HEK293 (cell line): ENCODE data around the gene NLRC4.

ENCODE experiments used
- CTCF ChIA-PET: fragments of 350-600 bp; formaldehyde crosslinking; extraction: SDS; loops from one replicate; lab custom pipeline; 2021; ENCODE audit warnings: antibody characterized with exemption; lab: Yijun Ruan, JAX
- POLR2A ChIA-PET: fragments of 300-600 bp; formaldehyde crosslinking; extraction: SDS; loops from one replicate; lab custom pipeline; 2020; ENCODE audit warnings: antibody characterized with exemption, inconsistent platforms; lab: Yijun Ruan, JAX
- H3K27ac ChIP-seq: fragments of 200-500 bp; sonication (Bioruptor generic); 2 replicates; pipeline ENCODE4 v1.5.1; 2014; ENCODE audit warnings: low read depth, low read length, control low read depth, inconsistent platforms; ENCODE audit errors: extremely low read depth
- H3K36me3 ChIP-seq, 2 experiments: fragments of 200-500 bp in 1 of 2; sonication (Bioruptor generic) in 1 of 2; 1 replicate in 1 of 2; 2 replicates in 1 of 2; pipeline ENCODE4 v1.5.1; 2014 to 2017; ENCODE audit warnings: inconsistent platforms in 2 of 2, low read length in 2 of 2; ENCODE audit not compliant: control insufficient read depth in 2 of 2, insufficient read depth in 1 of 2
- H3K4me1 ChIP-seq: fragments of 200-500 bp; sonication (Bioruptor generic); 2 replicates; pipeline ENCODE4 v1.5.1; 2014; ENCODE audit warnings: mild to moderate bottlenecking, low read length, inconsistent platforms; ENCODE audit not compliant: control insufficient read depth, insufficient read depth
- H3K4me3 ChIP-seq: 2 replicates; pipeline ENCODE4 v1.5.1; 2011; ENCODE audit warnings: low read depth, mild to moderate bottlenecking, control low read depth, low read length, moderate library complexity
- H3K9me3 ChIP-seq: fragments of 200-500 bp; sonication (Bioruptor generic); 2 replicates; pipeline ENCODE4 v1.5.1; 2014; ENCODE audit warnings: low read depth, low read length, inconsistent platforms; ENCODE audit not compliant: control insufficient read depth, insufficient read depth
- HOXD13 ChIP-seq: sonication (generic); formaldehyde crosslinking; IDR thresholded peaks from 2 replicates; pipeline ENCODE4 v1.8.0; 2022; ENCODE audit warnings: missing genetic modification reagents, borderline replicate concordance
- IKZF3 ChIP-seq: fragments of 450-650 bp; IDR thresholded peaks from 2 replicates; pipeline ENCODE4 v1.5.0; 2018; ENCODE audit warnings: missing biosample characterization, mild to moderate bottlenecking, missing genetic modification characterization, moderate library complexity
- KLF16 ChIP-seq: fragments of 450-650 bp; formaldehyde crosslinking; IDR thresholded peaks from 2 replicates; pipeline ENCODE4 v1.5.1; 2017; ENCODE audit warnings: missing biosample characterization, missing genetic modification characterization
- MZF1 ChIP-seq: fragments of 450-650 bp; formaldehyde crosslinking; IDR thresholded peaks from 2 replicates; pipeline ENCODE4 v1.5.1; 2017; ENCODE audit warnings: missing biosample characterization, missing genetic modification characterization, borderline replicate concordance
- OVOL3 ChIP-seq: fragments of 450-650 bp; formaldehyde crosslinking; IDR thresholded peaks from 2 replicates; pipeline ENCODE4 v1.5.1; 2016; ENCODE audit warnings: missing biosample characterization, missing genetic modification characterization
- ZFP37 ChIP-seq: fragments of 450-650 bp; formaldehyde crosslinking; IDR thresholded peaks from 2 replicates; pipeline ENCODE4 v1.5.1; 2016; ENCODE audit warnings: missing biosample characterization, missing genetic modification characterization
- ZNF521 ChIP-seq: fragments of 450-650 bp; formaldehyde crosslinking; IDR thresholded peaks from 2 replicates; pipeline ENCODE4 v1.5.1; 2017; ENCODE audit warnings: missing biosample characterization, mild to moderate bottlenecking, missing genetic modification characterization
- ZNF777 ChIP-seq: fragments of 450-650 bp; formaldehyde crosslinking; IDR thresholded peaks from 2 replicates; pipeline ENCODE4 v1.5.1; 2017; ENCODE audit warnings: missing biosample characterization, missing genetic modification characterization, borderline replicate concordance
- ZSCAN30 ChIP-seq: fragments of 450-650 bp; IDR thresholded peaks from 2 replicates; pipeline ENCODE4 v1.5.1; 2018; ENCODE audit warnings: missing biosample characterization, mild to moderate bottlenecking, missing genetic modification characterization, moderate library complexity
- TF ChIP-seq, protein P1 (sequence below): fragments of 450-650 bp; formaldehyde crosslinking; IDR thresholded peaks from 2 replicates; pipeline ENCODE4 v1.5.1; 2016; ENCODE audit warnings: missing biosample characterization, missing genetic modification characterization
- TF ChIP-seq, protein P2 (sequence below): fragments of 450-650 bp; formaldehyde crosslinking; IDR thresholded peaks from 2 replicates; pipeline ENCODE4 v1.5.1; 2017; ENCODE audit warnings: missing biosample characterization, missing genetic modification characterization
- TF ChIP-seq, protein P3 (sequence below): fragments of 450-650 bp; formaldehyde crosslinking; IDR thresholded peaks from 2 replicates; pipeline ENCODE4 v1.5.1; 2016; ENCODE audit warnings: missing biosample characterization, missing genetic modification characterization
- TF ChIP-seq, protein P4 (sequence below): fragments of 450-650 bp; formaldehyde crosslinking; IDR thresholded peaks from 2 replicates; pipeline ENCODE4 v1.5.1; 2016; ENCODE audit warnings: missing biosample characterization, missing genetic modification characterization
- TF ChIP-seq, protein P5 (sequence below): fragments of 450-650 bp; formaldehyde crosslinking; IDR thresholded peaks from 2 replicates; pipeline ENCODE4 v1.5.1; 2016; ENCODE audit warnings: missing biosample characterization, missing genetic modification characterization, borderline replicate concordance
- TF ChIP-seq, protein P6 (sequence below): fragments of 450-650 bp; formaldehyde crosslinking; IDR thresholded peaks from 2 replicates; pipeline ENCODE4 v1.5.1; 2016; ENCODE audit warnings: missing biosample characterization, missing genetic modification characterization
- TF ChIP-seq, protein P7 (sequence below): fragments of 450-650 bp; formaldehyde crosslinking; IDR thresholded peaks from 2 replicates; pipeline ENCODE4 v1.5.1; 2016; ENCODE audit warnings: missing biosample characterization, missing genetic modification characterization

The NLRC4 gene, protein sequence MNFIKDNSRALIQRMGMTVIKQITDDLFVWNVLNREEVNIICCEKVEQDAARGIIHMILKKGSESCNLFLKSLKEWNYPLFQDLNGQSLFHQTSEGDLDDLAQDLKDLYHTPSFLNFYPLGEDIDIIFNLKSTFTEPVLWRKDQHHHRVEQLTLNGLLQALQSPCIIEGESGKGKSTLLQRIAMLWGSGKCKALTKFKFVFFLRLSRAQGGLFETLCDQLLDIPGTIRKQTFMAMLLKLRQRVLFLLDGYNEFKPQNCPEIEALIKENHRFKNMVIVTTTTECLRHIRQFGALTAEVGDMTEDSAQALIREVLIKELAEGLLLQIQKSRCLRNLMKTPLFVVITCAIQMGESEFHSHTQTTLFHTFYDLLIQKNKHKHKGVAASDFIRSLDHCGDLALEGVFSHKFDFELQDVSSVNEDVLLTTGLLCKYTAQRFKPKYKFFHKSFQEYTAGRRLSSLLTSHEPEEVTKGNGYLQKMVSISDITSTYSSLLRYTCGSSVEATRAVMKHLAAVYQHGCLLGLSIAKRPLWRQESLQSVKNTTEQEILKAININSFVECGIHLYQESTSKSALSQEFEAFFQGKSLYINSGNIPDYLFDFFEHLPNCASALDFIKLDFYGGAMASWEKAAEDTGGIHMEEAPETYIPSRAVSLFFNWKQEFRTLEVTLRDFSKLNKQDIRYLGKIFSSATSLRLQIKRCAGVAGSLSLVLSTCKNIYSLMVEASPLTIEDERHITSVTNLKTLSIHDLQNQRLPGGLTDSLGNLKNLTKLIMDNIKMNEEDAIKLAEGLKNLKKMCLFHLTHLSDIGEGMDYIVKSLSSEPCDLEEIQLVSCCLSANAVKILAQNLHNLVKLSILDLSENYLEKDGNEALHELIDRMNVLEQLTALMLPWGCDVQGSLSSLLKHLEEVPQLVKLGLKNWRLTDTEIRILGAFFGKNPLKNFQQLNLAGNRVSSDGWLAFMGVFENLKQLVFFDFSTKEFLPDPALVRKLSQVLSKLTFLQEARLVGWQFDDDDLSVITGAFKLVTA

DNA sequence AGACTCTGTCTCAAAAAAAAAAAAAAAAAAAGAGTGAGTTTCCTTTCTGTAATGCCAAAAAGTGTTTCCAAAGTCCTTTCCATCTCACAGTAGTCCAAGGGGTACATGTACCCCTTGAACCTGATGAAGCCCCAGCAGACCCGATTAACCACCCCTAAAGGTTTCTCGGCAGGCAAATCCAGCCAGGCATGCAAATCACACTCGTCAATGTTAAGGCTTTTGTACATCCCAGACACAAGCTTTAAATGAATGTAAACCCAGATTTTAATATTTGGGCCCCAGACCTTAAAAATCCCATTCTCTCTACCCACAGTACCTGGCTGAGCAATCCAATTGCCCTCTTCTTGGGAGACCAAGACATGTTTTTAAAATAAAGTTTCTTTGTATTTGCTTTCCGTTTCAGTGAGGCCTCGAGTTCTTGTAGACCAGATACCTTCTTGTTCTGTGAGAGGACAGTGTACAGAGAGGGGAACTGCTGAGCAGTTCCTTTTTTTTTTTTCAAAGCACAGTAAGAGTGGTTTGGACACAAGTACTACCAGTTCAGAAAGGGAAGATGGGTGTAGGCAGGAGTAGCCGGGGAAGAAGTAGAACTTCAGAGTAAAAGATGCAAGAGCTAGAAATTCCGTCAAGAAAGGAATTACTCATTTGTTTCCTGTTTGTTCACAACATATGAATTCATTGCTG lies at the start of gene NLRC4:
TSS of gene NLRC4 (minus strand) at position 465 of the 684 bp plus-strand sequence. CDS start 8,111 bp downstream, outside the sequence.
- H3K27ac ChIP-seq, result no peak within 1 kb of the TSS
- no peaks in the 10 kb centered on the region for H3K36me3 ChIP-seq
- TF ChIP-seq, protein P1, sequence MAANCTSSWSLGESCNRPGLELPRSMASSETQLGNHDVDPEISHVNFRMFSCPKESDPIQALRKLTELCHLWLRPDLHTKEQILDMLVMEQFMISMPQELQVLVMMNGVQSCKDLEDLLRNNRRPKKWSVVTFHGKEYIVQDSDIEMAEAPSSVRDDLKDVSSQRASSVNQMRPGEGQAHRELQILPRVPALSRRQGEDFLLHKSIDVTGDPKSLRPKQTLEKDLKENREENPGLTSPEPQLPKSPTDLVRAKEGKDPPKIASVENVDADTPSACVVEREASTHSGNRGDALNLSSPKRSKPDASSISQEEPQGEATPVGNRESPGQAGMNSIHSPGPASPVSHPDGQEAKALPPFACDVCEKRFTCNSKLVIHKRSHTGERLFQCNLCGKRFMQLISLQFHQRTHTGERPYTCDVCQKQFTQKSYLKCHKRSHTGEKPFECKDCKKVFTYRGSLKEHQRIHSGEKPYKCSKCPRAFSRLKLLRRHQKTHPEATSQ (tag by site-specific recombination), result no peak
- TF ChIP-seq IKZF3 (no peak), MZF1 (tag by site-specific recombination) (no peak), ZNF521 (tag by site-specific recombination) (no peak), HOXD13 (CRISPR knock-in tag) (no peak), ZFP37 (no peak), KLF16 (tag by site-specific recombination) (no peak)
- TF ChIP-seq, protein P2, sequence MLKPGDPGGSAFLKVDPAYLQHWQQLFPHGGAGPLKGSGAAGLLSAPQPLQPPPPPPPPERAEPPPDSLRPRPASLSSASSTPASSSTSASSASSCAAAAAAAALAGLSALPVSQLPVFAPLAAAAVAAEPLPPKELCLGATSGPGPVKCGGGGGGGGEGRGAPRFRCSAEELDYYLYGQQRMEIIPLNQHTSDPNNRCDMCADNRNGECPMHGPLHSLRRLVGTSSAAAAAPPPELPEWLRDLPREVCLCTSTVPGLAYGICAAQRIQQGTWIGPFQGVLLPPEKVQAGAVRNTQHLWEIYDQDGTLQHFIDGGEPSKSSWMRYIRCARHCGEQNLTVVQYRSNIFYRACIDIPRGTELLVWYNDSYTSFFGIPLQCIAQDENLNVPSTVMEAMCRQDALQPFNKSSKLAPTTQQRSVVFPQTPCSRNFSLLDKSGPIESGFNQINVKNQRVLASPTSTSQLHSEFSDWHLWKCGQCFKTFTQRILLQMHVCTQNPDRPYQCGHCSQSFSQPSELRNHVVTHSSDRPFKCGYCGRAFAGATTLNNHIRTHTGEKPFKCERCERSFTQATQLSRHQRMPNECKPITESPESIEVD (tag by site-specific recombination), result no peak
- TF ChIP-seq, protein P3, sequence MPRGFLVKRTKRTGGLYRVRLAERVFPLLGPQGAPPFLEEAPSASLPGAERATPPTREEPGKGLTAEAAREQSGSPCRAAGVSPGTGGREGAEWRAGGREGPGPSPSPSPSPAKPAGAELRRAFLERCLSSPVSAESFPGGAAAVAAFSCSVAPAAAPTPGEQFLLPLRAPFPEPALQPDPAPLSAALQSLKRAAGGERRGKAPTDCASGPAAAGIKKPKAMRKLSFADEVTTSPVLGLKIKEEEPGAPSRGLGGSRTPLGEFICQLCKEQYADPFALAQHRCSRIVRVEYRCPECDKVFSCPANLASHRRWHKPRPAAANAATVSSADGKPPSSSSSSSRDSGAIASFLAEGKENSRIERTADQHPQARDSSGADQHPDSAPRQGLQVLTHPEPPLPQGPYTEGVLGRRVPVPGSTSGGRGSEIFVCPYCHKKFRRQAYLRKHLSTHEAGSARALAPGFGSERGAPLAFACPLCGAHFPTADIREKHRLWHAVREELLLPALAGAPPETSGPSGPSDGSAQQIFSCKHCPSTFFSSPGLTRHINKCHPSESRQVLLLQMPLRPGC (tag by site-specific recombination), result no peak
- no peaks in the 10 kb centered on the region for H3K9me3 ChIP-seq
- POLR2A ChIA-PET, result no interaction called here
- H3K4me3 ChIP-seq, result no peak within 1 kb of the TSS
- H3K4me1 ChIP-seq, result no peaks in the 10 kb centered on the region
- CTCF ChIA-PET, result interaction anchor here (0.7 kb wide), 2 partner anchors 26 to 1548 kb away, joined by 3 to 6 read pairs; no protein-coding TSS in a partner anchor

DNA sequence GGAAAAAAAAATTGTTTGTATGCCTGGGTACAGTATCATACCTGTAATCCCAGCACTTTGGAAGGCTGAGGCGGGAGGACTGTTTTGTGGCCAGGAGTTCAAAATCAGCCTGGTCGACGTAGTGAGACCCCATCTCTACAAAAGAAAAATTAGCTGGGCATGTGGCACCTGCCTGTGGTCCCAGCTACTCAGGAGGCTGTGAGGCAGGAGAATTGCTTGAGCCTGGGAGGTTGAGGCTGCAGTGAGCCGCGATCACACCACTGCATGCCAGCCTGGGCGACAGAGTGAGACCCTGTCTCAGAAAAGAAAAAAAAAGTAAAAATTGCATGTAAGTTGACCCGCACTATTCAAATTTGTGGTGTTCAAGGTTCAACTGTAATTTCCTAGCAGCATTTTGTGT lies 45.9 kb upstream of the NLRC4 start:
- H3K27ac ChIP-seq, result no peak overlapping the region
- H3K9me3 ChIP-seq, result no peaks in the 10 kb centered on the region
- ChIA-PET CTCF (no interaction called here), POLR2A (no interaction called here)
- H3K4me3 ChIP-seq, result no peak overlapping the region
- H3K36me3 ChIP-seq, result peaks cover 24 to 31% of the 10 kb centered on the region in 2 experiments
- no peaks in the 10 kb centered on the region for H3K4me1 ChIP-seq
- TF ChIP-seq, protein P4, sequence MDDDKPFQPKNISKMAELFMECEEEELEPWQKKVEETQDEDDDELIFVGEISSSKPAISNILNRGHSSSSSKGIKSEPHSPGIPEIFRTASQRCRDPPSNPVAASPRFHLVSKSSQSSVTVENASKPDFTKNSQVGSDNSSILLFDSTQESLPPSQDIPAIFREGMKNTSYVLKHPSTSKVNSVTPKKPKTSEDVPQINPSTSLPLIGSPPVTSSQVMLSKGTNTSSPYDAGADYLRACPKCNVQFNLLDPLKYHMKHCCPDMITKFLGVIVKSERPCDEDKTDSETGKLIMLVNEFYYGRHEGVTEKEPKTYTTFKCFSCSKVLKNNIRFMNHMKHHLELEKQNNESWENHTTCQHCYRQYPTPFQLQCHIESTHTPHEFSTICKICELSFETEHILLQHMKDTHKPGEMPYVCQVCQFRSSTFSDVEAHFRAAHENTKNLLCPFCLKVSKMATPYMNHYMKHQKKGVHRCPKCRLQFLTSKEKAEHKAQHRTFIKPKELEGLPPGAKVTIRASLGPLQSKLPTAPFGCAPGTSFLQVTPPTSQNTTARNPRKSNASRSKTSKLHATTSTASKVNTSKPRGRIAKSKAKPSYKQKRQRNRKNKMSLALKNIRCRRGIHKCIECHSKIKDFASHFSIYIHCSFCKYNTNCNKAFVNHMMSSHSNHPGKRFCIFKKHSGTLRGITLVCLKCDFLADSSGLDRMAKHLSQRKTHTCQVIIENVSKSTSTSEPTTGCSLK (tag by site-specific recombination), result no peak
- TF ChIP-seq ZNF777 (tag by site-specific recombination) (no peak), OVOL3 (no peak), ZSCAN30 (no peak)
- TF ChIP-seq, protein P5, sequence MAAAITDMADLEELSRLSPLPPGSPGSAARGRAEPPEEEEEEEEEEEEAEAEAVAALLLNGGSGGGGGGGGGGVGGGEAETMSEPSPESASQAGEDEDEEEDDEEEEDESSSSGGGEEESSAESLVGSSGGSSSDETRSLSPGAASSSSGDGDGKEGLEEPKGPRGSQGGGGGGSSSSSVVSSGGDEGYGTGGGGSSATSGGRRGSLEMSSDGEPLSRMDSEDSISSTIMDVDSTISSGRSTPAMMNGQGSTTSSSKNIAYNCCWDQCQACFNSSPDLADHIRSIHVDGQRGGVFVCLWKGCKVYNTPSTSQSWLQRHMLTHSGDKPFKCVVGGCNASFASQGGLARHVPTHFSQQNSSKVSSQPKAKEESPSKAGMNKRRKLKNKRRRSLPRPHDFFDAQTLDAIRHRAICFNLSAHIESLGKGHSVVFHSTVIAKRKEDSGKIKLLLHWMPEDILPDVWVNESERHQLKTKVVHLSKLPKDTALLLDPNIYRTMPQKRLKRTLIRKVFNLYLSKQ (tag by site-specific recombination), result no peak
- TF ChIP-seq, protein P6, sequence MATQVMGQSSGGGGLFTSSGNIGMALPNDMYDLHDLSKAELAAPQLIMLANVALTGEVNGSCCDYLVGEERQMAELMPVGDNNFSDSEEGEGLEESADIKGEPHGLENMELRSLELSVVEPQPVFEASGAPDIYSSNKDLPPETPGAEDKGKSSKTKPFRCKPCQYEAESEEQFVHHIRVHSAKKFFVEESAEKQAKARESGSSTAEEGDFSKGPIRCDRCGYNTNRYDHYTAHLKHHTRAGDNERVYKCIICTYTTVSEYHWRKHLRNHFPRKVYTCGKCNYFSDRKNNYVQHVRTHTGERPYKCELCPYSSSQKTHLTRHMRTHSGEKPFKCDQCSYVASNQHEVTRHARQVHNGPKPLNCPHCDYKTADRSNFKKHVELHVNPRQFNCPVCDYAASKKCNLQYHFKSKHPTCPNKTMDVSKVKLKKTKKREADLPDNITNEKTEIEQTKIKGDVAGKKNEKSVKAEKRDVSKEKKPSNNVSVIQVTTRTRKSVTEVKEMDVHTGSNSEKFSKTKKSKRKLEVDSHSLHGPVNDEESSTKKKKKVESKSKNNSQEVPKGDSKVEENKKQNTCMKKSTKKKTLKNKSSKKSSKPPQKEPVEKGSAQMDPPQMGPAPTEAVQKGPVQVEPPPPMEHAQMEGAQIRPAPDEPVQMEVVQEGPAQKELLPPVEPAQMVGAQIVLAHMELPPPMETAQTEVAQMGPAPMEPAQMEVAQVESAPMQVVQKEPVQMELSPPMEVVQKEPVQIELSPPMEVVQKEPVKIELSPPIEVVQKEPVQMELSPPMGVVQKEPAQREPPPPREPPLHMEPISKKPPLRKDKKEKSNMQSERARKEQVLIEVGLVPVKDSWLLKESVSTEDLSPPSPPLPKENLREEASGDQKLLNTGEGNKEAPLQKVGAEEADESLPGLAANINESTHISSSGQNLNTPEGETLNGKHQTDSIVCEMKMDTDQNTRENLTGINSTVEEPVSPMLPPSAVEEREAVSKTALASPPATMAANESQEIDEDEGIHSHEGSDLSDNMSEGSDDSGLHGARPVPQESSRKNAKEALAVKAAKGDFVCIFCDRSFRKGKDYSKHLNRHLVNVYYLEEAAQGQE (tag by site-specific recombination), result no peak
- TF ChIP-seq, protein P7, sequence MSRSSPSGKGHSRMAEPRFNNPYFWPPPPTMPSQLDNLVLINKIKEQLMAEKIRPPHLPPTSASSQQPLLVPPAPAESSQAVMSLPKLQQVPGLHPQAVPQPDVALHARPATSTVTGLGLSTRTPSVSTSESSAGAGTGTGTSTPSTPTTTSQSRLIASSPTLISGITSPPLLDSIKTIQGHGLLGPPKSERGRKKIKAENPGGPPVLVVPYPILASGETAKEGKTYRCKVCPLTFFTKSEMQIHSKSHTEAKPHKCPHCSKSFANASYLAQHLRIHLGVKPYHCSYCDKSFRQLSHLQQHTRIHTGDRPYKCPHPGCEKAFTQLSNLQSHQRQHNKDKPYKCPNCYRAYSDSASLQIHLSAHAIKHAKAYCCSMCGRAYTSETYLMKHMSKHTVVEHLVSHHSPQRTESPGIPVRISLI (tag by site-specific recombination), result no peak
